ENCODE results near the gene OSBPL2.

The OSBPL2 gene

GRCh38 chr20:62248890-62249560, 10.7 kb downstream of the OSBPL2 start:
- ChIA-PET CTCF (interaction anchor here (0.7 kb wide), 1 partner anchor 229 kb away, joined by 3 read pairs; no protein-coding TSS in a partner anchor), POLR2A (no interaction called here)
- Histone ChIP-seq H3K9me3 (ENCODE audit: control insufficient read depth, insufficient read depth, low read depth, low read length) (no peaks in the 10 kb centered on the region), H3K36me3 (ENCODE audit: control insufficient read depth in 2 of 2, insufficient read depth in 1 of 2, low read length in 2 of 2) (peaks cover 0 to 23% of the 10 kb centered on the region in 2 experiments; a peak in 2 of 3 replicates), H3K4me1 (ENCODE audit: control insufficient read depth, insufficient read depth, low read length) (no peaks in the 10 kb centered on the region), H3K4me3 (ENCODE audit: low read depth, low read length) (no peak overlapping the region), H3K27ac (ENCODE audit: extremely low read depth, low read depth, low read length) (no peak overlapping the region)
- no peak for TF ChIP-seq ZNF677 (tag by site-specific recombination; IDR thresholded peaks at IDR 0.05)
- TF ChIP-seq ZNF501 (tag by site-specific recombination; IDR thresholded peaks at IDR 0.05): no peak
- TF ChIP-seq, protein P1, sequence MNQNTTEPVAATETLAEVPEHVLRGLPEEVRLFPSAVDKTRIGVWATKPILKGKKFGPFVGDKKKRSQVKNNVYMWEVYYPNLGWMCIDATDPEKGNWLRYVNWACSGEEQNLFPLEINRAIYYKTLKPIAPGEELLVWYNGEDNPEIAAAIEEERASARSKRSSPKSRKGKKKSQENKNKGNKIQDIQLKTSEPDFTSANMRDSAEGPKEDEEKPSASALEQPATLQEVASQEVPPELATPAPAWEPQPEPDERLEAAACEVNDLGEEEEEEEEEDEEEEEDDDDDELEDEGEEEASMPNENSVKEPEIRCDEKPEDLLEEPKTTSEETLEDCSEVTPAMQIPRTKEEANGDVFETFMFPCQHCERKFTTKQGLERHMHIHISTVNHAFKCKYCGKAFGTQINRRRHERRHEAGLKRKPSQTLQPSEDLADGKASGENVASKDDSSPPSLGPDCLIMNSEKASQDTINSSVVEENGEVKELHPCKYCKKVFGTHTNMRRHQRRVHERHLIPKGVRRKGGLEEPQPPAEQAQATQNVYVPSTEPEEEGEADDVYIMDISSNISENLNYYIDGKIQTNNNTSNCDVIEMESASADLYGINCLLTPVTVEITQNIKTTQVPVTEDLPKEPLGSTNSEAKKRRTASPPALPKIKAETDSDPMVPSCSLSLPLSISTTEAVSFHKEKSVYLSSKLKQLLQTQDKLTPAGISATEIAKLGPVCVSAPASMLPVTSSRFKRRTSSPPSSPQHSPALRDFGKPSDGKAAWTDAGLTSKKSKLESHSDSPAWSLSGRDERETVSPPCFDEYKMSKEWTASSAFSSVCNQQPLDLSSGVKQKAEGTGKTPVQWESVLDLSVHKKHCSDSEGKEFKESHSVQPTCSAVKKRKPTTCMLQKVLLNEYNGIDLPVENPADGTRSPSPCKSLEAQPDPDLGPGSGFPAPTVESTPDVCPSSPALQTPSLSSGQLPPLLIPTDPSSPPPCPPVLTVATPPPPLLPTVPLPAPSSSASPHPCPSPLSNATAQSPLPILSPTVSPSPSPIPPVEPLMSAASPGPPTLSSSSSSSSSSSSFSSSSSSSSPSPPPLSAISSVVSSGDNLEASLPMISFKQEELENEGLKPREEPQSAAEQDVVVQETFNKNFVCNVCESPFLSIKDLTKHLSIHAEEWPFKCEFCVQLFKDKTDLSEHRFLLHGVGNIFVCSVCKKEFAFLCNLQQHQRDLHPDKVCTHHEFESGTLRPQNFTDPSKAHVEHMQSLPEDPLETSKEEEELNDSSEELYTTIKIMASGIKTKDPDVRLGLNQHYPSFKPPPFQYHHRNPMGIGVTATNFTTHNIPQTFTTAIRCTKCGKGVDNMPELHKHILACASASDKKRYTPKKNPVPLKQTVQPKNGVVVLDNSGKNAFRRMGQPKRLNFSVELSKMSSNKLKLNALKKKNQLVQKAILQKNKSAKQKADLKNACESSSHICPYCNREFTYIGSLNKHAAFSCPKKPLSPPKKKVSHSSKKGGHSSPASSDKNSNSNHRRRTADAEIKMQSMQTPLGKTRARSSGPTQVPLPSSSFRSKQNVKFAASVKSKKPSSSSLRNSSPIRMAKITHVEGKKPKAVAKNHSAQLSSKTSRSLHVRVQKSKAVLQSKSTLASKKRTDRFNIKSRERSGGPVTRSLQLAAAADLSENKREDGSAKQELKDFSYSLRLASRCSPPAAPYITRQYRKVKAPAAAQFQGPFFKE (tag by site-specific recombination; IDR thresholded peaks at IDR 0.05; ENCODE audit: borderline replicate concordance): no peak
- no peak for TF ChIP-seq ZNF155 (tag by site-specific recombination; IDR thresholded peaks at IDR 0.05)
- TF ChIP-seq ZNF426 (tag by site-specific recombination; IDR thresholded peaks at IDR 0.05): no peak
- no peak for TF ChIP-seq ZNF37A (tag by site-specific recombination; IDR thresholded peaks at IDR 0.05)
- TF ChIP-seq ZNF175 (tag by site-specific recombination; IDR thresholded peaks at IDR 0.05): no peak
- TF ChIP-seq ZNF548 (tag by site-specific recombination; IDR thresholded peaks at IDR 0.05): no peak
- TF ChIP-seq ZNF658 (tag by site-specific recombination; IDR thresholded peaks at IDR 0.05): no peak
- TF ChIP-seq ZNF792 (tag by site-specific recombination; IDR thresholded peaks at IDR 0.05): no peak
- no peak for TF ChIP-seq ZNF768 (tag by site-specific recombination; IDR thresholded peaks at IDR 0.05)
- TF ChIP-seq ZNF530 (tag by site-specific recombination; IDR thresholded peaks at IDR 0.05; ENCODE audit: low read depth): no peak
- no peak for TF ChIP-seq ZNF837 (tag by site-specific recombination; IDR thresholded peaks at IDR 0.05)
- TF ChIP-seq, protein P2, sequence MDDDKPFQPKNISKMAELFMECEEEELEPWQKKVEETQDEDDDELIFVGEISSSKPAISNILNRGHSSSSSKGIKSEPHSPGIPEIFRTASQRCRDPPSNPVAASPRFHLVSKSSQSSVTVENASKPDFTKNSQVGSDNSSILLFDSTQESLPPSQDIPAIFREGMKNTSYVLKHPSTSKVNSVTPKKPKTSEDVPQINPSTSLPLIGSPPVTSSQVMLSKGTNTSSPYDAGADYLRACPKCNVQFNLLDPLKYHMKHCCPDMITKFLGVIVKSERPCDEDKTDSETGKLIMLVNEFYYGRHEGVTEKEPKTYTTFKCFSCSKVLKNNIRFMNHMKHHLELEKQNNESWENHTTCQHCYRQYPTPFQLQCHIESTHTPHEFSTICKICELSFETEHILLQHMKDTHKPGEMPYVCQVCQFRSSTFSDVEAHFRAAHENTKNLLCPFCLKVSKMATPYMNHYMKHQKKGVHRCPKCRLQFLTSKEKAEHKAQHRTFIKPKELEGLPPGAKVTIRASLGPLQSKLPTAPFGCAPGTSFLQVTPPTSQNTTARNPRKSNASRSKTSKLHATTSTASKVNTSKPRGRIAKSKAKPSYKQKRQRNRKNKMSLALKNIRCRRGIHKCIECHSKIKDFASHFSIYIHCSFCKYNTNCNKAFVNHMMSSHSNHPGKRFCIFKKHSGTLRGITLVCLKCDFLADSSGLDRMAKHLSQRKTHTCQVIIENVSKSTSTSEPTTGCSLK (tag by site-specific recombination; IDR thresholded peaks at IDR 0.05): no peak
- no peak for TF ChIP-seq REPIN1 (tag by site-specific recombination; IDR thresholded peaks at IDR 0.05; ENCODE audit: low read depth)
- no peak for TF ChIP-seq ZFP69B (tag by site-specific recombination; IDR thresholded peaks at IDR 0.05)
- TF ChIP-seq SP2 (tag by site-specific recombination; IDR thresholded peaks at IDR 0.05): no peak
- no peak for TF ChIP-seq ZNF133 (tag by site-specific recombination; IDR thresholded peaks at IDR 0.05)

Measured in HEK293 (cell line).